ENCODE measurements around the gene OSBPL8. TPM values are rescaled to one million over a fixed set of nuclear protein-coding genes. Genes with fewer than 3 reads are reported as not detected.

Gene OSBPL8
- total and polyA plus RNA-seq, 10 of the 15 experiments (the other 5 are each of a cell fraction or from before 2014, with no cell fraction given): 10.4 to 58.0 (median 32.0) TPM

DNA sequence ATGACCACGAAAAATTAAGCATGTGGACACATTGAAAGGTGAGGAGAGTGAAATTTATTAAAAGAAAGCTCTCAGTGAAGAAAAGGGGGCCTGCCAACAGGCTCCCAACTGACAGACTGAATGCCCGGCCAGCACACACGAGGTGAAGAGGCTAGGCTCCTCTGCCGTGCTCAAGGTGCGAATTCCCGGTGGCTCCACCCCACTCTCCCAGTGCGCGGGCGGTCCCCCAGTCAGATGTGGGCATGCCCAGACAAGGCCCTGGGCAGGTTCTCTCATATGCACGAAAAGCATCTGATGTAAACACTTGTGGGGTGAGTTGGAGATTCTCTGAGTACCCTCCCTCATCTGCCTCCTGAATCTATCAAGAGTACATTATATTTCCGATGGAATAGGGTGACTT is 48.5 kb upstream of the OSBPL8 start:
- no peak for ATAC-seq
- no peaks in the 10 kb centered on the region for H3K4me1 ChIP-seq (ENCODE audit: control insufficient read depth, insufficient read depth, low read length)
- no peak overlapping the region for H3K4me2 ChIP-seq (ENCODE audit: control insufficient read depth, insufficient read depth)
- H3K9me3 ChIP-seq (replicated peaks; ENCODE audit: control insufficient read depth, insufficient read depth, low read length): no peaks in the 10 kb centered on the region
- ChIA-PET CTCF (no interaction called here), POLR2A (no interaction called here), RAD21 (ENCODE audit: unreplicated experiment) (no interaction called here), SMC1A (ENCODE audit: uncharacterized antibody, unreplicated experiment) (no interaction called here)
- no peak overlapping the region for H2AFZ ChIP-seq (ENCODE audit: control insufficient read depth, low read depth, low read length)
- H3K36me3 ChIP-seq (ENCODE audit: control insufficient read depth in 2 of 2, insufficient read depth in 2 of 2, low read length in 1 of 2): no peaks in the 10 kb centered on the region
- no peak overlapping the region for H3K9ac ChIP-seq (ENCODE audit: control insufficient read depth, insufficient read depth, low read length)
- no peaks in the 10 kb centered on the region for H4K20me1 ChIP-seq (ENCODE audit: control insufficient read depth, insufficient read depth)
- 70% methylated on average over 11 of the region's 11 CpGs for WGBS (ENCODE audit: insufficient coverage, insufficient replicate concordance, low lambda C conversion rate, missing lambda C conversion rate)
- H3K4me3 ChIP-seq: no peak overlapping the region
- intact Hi-C loops (cut with micrococcal nuclease; ENCODE audit: unreplicated experiment) (no loop called here), in situ Hi-C loops (cut with MboI) (no loop called here)
- no peak for DNase-seq (ENCODE audit: low read depth, low spot score)
- no peaks in the 10 kb centered on the region for H3K27me3 ChIP-seq (replicated peaks in 1 of 2; ENCODE audit: control insufficient read depth in 2 of 2, insufficient read depth in 2 of 2, low read length in 1 of 2)
- H3K79me2 ChIP-seq (ENCODE audit: control insufficient read depth, insufficient read depth, low read length): no peaks in the 10 kb centered on the region
- no peak for FAIRE-seq
- H3K27ac ChIP-seq (ENCODE audit: control insufficient read depth, insufficient read depth): no peak overlapping the region
- TF ChIP-seq ASH2L (IDR thresholded peaks at IDR 0.05; ENCODE audit: borderline replicate concordance, low read depth): no peak
- no peak for TF ChIP-seq ZNF274 (IDR thresholded peaks at IDR 0.05; ENCODE audit: insufficient read depth, insufficient read length)
- TF ChIP-seq NRF1 (conservative IDR thresholded peaks at IDR 0.05; ENCODE audit: low read depth, low read length): no peak
- TF ChIP-seq HDAC2 (IDR thresholded peaks at IDR 0.05): no peak
- TF ChIP-seq BCL11A (IDR thresholded peaks at IDR 0.05; ENCODE audit: low read depth, low read length): no peak
- BruUV-seq (replicated peaks): no TSS peak

- FAIRE-seq (no peak), ATAC-seq (no peak), DNase-seq (ENCODE audit: low read depth, low spot score) (no peak)
- SMC1A ChIA-PET (ENCODE audit: uncharacterized antibody, unreplicated experiment): no interaction called here
- BruUV-seq (replicated peaks): no TSS peak
- no peaks in the 10 kb centered on the region for H3K36me3 ChIP-seq (ENCODE audit: control insufficient read depth in 2 of 2, insufficient read depth in 2 of 2, low read length in 1 of 2)
- H3K9ac ChIP-seq (ENCODE audit: control insufficient read depth, insufficient read depth, low read length): no peak overlapping the region
- H3K9me3 ChIP-seq (replicated peaks; ENCODE audit: control insufficient read depth, insufficient read depth, low read length): no peaks in the 10 kb centered on the region
- no peak overlapping the region for H3K4me3 ChIP-seq
- in situ Hi-C loops (cut with MboI) (no loop called here), intact Hi-C loops (cut with micrococcal nuclease; ENCODE audit: unreplicated experiment) (no loop called here)
- CTCF ChIA-PET: no interaction called here
- POLR2A ChIA-PET: no interaction called here
- H3K79me2 ChIP-seq (ENCODE audit: control insufficient read depth, insufficient read depth, low read length): no peaks in the 10 kb centered on the region
- no peak overlapping the region for H2AFZ ChIP-seq (ENCODE audit: control insufficient read depth, low read depth, low read length)
- no peaks in the 10 kb centered on the region for H3K4me1 ChIP-seq (ENCODE audit: control insufficient read depth, insufficient read depth, low read length)
- no peak overlapping the region for H3K27ac ChIP-seq (ENCODE audit: control insufficient read depth, insufficient read depth)
- H3K4me2 ChIP-seq (ENCODE audit: control insufficient read depth, insufficient read depth): no peak overlapping the region
- H4K20me1 ChIP-seq (ENCODE audit: control insufficient read depth, insufficient read depth): no peaks in the 10 kb centered on the region
- RAD21 ChIA-PET (ENCODE audit: unreplicated experiment): no interaction called here
- WGBS (ENCODE audit: insufficient coverage, insufficient replicate concordance, low lambda C conversion rate, missing lambda C conversion rate): 94% methylated on average over 2 of the region's 2 CpGs
- no peaks in the 10 kb centered on the region for H3K27me3 ChIP-seq (replicated peaks in 1 of 2; ENCODE audit: control insufficient read depth in 2 of 2, insufficient read depth in 2 of 2, low read length in 1 of 2)
- TF ChIP-seq CHD2 (IDR thresholded peaks at IDR 0.05; ENCODE audit: borderline replicate concordance, low read depth, low read length) (no peak), BHLHE40 (IDR thresholded peaks at IDR 0.05; ENCODE audit: borderline replicate concordance in 1 of 2, low read depth in 2 of 2, low read length in 1 of 2) (no peak), PBX3 (IDR thresholded peaks at IDR 0.05; ENCODE audit: insufficient replicate concordance, low read depth, low read length) (no peak), PAX8 (IDR thresholded peaks at IDR 0.05) (no peak), TBL1XR1 (IDR thresholded peaks at IDR 0.05; ENCODE audit: low read depth, low read length) (no peak), ASH2L (IDR thresholded peaks at IDR 0.05; ENCODE audit: borderline replicate concordance, low read depth) (no peak), REST (IDR thresholded peaks at IDR 0.05; ENCODE audit: low read depth, low read length) (no peak)
Observed at GRCh38 chr12:76595056-76595455, 35.5 kb upstream of the OSBPL8 start.

All from GM12878 (cell line).